ENCODE measurements around the gene ATP1B3. TPM values are rescaled to one million over a fixed set of nuclear protein-coding genes. Genes with fewer than 3 reads are reported as not detected.

Gene ATP1B3
- total RNA-seq, 1 experiment from 2014 or later = 250 TPM

DNA sequence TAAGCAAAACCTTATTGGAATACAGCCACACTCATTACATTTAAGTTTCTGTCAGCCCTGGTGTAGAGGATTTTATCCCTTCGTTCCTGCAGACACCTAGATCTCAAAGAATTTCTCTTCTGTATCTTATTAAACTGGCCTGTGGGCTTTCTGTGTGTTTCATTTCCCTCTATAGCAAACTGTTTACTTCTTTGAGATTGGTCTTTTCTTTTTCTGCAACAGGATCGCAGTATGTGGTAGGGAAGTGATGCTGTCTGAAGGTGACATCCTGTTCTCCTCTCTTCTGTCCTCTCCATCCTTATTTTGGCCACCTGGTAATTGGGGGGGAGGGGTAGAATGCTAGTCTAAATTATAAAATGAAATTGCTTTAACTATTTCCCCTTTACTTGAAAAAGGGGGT, 25.5 kb downstream of the ATP1B3 start:
- Histone ChIP-seq H3K9ac (ENCODE audit: extremely low read depth, insufficient read length, low read length) (no peak overlapping the region), H3K27ac (ENCODE audit: insufficient read length, low read depth, low read length) (no peak overlapping the region), H3K4me1 (ENCODE audit: insufficient read depth, low read length) (no peaks in the 10 kb centered on the region), H3K56ac (ENCODE audit: insufficient read length, low read depth, low read length) (no peak overlapping the region), H3T11ph (ENCODE audit: low read length) (no peak overlapping the region), H2BK120ac (ENCODE audit: low read depth, low read length, poor library complexity, severe bottlenecking) (no peak overlapping the region), H2AK5ac (ENCODE audit: insufficient read length, low read length) (no peak overlapping the region), H3K14ac (ENCODE audit: insufficient read depth, low read length) (no peak overlapping the region), H3K4ac (ENCODE audit: low read depth, low read length) (no peak overlapping the region), H2BK15ac (ENCODE audit: low read depth, low read length) (no peak overlapping the region), H3K23me2 (ENCODE audit: insufficient read length, low read depth, low read length, poor library complexity, severe bottlenecking) (no peaks in the 10 kb centered on the region), H4K91ac (ENCODE audit: insufficient read length, low read depth, low read length) (no peak overlapping the region), H3K4me2 (ENCODE audit: insufficient read depth, insufficient read length, low read length) (no peak overlapping the region), H3K18ac (ENCODE audit: insufficient read length, low read depth, low read length) (no peak overlapping the region), H2BK5ac (ENCODE audit: insufficient read length, low read length) (no peak overlapping the region), H3K79me2 (ENCODE audit: insufficient read depth, low read length) (peaks cover 4% of the 10 kb centered on the region; the same call in 1 of the 2 replicates), H3K9me3 (ENCODE audit: control insufficient read depth, low read depth, low read length) (peaks cover 9% of the 10 kb centered on the region), H4K5ac (ENCODE audit: insufficient read length, low read depth, low read length) (no peak overlapping the region), H2AFZ (ENCODE audit: low read length) (no peak overlapping the region), H3K23ac (ENCODE audit: insufficient read length, low read depth, low read length) (no peak overlapping the region), H3K27me3 (ENCODE audit: insufficient read depth, low read length) (no peaks in the 10 kb centered on the region), H4K20me1 (ENCODE audit: control insufficient read depth, insufficient read depth, insufficient read length) (no peaks in the 10 kb centered on the region), H2BK12ac (ENCODE audit: insufficient read length, low read depth, low read length) (no peak overlapping the region), H2BK20ac (ENCODE audit: low read depth, low read length, poor library complexity, severe bottlenecking) (no peak overlapping the region), H4K8ac (replicated peaks; ENCODE audit: insufficient read length, low read depth, low read length) (no peak overlapping the region), H3K79me1 (ENCODE audit: insufficient read depth, low read depth, low read length, poor library complexity, severe bottlenecking) (peaks cover 9% of the 10 kb centered on the region)
- H3K27me3 Mint-ChIP-seq (ENCODE audit: low read depth) = no peaks in the 10 kb centered on the region
- TF ChIP-seq, protein P1, sequence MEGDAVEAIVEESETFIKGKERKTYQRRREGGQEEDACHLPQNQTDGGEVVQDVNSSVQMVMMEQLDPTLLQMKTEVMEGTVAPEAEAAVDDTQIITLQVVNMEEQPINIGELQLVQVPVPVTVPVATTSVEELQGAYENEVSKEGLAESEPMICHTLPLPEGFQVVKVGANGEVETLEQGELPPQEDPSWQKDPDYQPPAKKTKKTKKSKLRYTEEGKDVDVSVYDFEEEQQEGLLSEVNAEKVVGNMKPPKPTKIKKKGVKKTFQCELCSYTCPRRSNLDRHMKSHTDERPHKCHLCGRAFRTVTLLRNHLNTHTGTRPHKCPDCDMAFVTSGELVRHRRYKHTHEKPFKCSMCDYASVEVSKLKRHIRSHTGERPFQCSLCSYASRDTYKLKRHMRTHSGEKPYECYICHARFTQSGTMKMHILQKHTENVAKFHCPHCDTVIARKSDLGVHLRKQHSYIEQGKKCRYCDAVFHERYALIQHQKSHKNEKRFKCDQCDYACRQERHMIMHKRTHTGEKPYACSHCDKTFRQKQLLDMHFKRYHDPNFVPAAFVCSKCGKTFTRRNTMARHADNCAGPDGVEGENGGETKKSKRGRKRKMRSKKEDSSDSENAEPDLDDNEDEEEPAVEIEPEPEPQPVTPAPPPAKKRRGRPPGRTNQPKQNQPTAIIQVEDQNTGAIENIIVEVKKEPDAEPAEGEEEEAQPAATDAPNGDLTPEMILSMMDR (conservative IDR thresholded peaks at IDR 0.05) = no peak
- no peak for DNase-seq
- peaks cover 50 to 66% (median 63%) of the 10 kb centered on the region in 3 experiments for H3K36me3 Mint-ChIP-seq (ENCODE audit: insufficient read depth in 1 of 3, low read depth in 3 of 3)
- H3K9me3 Mint-ChIP-seq = peaks cover 33 to 37% of the 10 kb centered on the region in 2 experiments
- no peaks in the 10 kb centered on the region for H3K4me1 Mint-ChIP-seq
- 0 out of 7 replicates have a peak overlapping the region, but pooled peaks of 1 of the 3 experiments have one; percentile 16 for H3K27ac Mint-ChIP-seq
- H3K4me3 Mint-ChIP-seq = no peak overlapping the region
- no CpG with 5 or more reads among the region's 2 CpGs for WGBS (ENCODE audit: extremely low coverage, insufficient read length, low lambda C conversion rate)

Measured in H9 (cell line).